Neural cell (in vitro differentiated cells): ENCODE data around the gene DEK. TPM values are rescaled to one million over a fixed set of nuclear protein-coding genes. Genes with fewer than 3 reads are reported as not detected.

Experiments used
- H2AFZ ChIP-seq: fragments of 200-600, 300-800 bp; sonication (generic), shearing (Covaris generic); 2 replicates; pipeline ENCODE4 v1.6.0; 2014; ENCODE audit warnings: low read depth, mild to moderate bottlenecking, antibody characterized with exemption, low read length, moderate library complexity
- H3F3A ChIP-seq: fragments of 200-600 bp; shearing (Covaris generic); 2 replicates; pipeline ENCODE4 v1.6.1; 2016; ENCODE audit warnings: mild to moderate bottlenecking, moderate library complexity, mixed read lengths, antibody characterized with exemption, low read length; ENCODE audit not compliant: insufficient read depth, poor library complexity, severe bottlenecking
- H3K27ac ChIP-seq: fragments of 200-600, 300-800 bp; sonication (generic), shearing (Covaris generic); 2 replicates; pipeline ENCODE4 v1.5.1; 2014; ENCODE audit warnings: mild to moderate bottlenecking, low read length, moderate library complexity
- H3K27me3 ChIP-seq: fragments of 300-800, 200-600 bp; sonication (generic), shearing (Covaris generic); 2 replicates; pipeline ENCODE4 v1.6.0; 2014; ENCODE audit warnings: mild to moderate bottlenecking, low read depth, low read length, moderate library complexity; ENCODE audit not compliant: insufficient read depth
- H3K36me3 ChIP-seq: fragments of 300-800, 200-600 bp; sonication (generic), shearing (Covaris generic); 2 replicates; pipeline ENCODE4 v1.5.1; 2014; ENCODE audit warnings: mild to moderate bottlenecking, antibody characterized with exemption, low read length, moderate library complexity; ENCODE audit not compliant: insufficient read depth
- H3K4me2 ChIP-seq: fragments of 300-800, 200-600 bp; sonication (generic), shearing (Covaris generic); 2 replicates; pipeline ENCODE4 v1.6.0; 2014; ENCODE audit warnings: mild to moderate bottlenecking, low read length
- H3K4me3 ChIP-seq: fragments of 300-800, 200-600 bp; sonication (generic), shearing (Covaris generic); 2 replicates; pipeline ENCODE4 v1.5.1; 2014; ENCODE audit warnings: mild to moderate bottlenecking, low read length, moderate library complexity
- H3K79me2 ChIP-seq: fragments of 200-600 bp; shearing (Covaris generic); replicated peaks from 2 replicates; pipeline ENCODE4 v1.6.0; 2014; ENCODE audit warnings: mild to moderate bottlenecking, low read length, moderate library complexity; ENCODE audit not compliant: insufficient read depth
- H3K9ac ChIP-seq: fragments of 300-800, 200-600 bp; sonication (generic), shearing (Covaris generic); 2 replicates; pipeline ENCODE4 v1.6.1; 2016; ENCODE audit warnings: mild to moderate bottlenecking, low read length, mixed read lengths
- H3K9me2 ChIP-seq: fragments of 200-600 bp; shearing (Covaris generic); 2 replicates; pipeline ENCODE4 v1.6.1; 2016; ENCODE audit warnings: mild to moderate bottlenecking, low read length, mixed read lengths; ENCODE audit not compliant: insufficient read depth
- H3K9me3 ChIP-seq: fragments of 200-600, 300-800 bp; sonication (generic), shearing (Covaris generic); 2 replicates; pipeline ENCODE4 v1.6.1; 2016; ENCODE audit warnings: mild to moderate bottlenecking, mixed run types, low read length, moderate library complexity, mixed read lengths
- H4K20me1 ChIP-seq: fragments of 200-600 bp; shearing (Covaris generic); 2 replicates; pipeline ENCODE4 v1.6.1; 2016; ENCODE audit warnings: mild to moderate bottlenecking, mixed run types; ENCODE audit not compliant: insufficient read depth
- EP300 ChIP-seq: fragments of 450-650 bp; conservative IDR thresholded peaks from 2 replicates; pipeline ENCODE4 v1.6.1; 2014; ENCODE audit warnings: antibody characterized with exemption, mild to moderate bottlenecking, moderate library complexity; ENCODE audit not compliant: poor library complexity, severe bottlenecking
- EZH2 ChIP-seq: fragments of 200-600, 300-800 bp; shearing (Covaris generic), sonication (generic); IDR thresholded peaks from 2 replicates; pipeline ENCODE4 v1.6.1; 2014; ENCODE audit warnings: antibody characterized with exemption, low read length, borderline replicate concordance, mild to moderate bottlenecking; ENCODE audit not compliant: insufficient read depth, poor library complexity, severe bottlenecking
- MXI1 ChIP-seq: fragments of 450-650 bp; conservative IDR thresholded peaks from 2 replicates; pipeline ENCODE4 v1.6.1; 2014; ENCODE audit warnings: antibody characterized with exemption, mild to moderate bottlenecking; ENCODE audit not compliant: poor library complexity, severe bottlenecking
- POLR2AphosphoS5 ChIP-seq: IDR thresholded peaks from 2 replicates; pipeline ENCODE4 v1.6.1; 2012
- RAD21 ChIP-seq: fragments of 450-650 bp; conservative IDR thresholded peaks from 2 replicates; pipeline ENCODE4 v1.6.1; 2014; ENCODE audit warnings: antibody characterized with exemption, mild to moderate bottlenecking, moderate library complexity
- REST ChIP-seq: IDR thresholded peaks from 2 replicates; pipeline ENCODE4 v1.6.1; 2012; ENCODE audit warnings: borderline replicate concordance
- SMC3 ChIP-seq: fragments of 450-650 bp; conservative IDR thresholded peaks from 2 replicates; pipeline ENCODE4 v1.6.1; 2014; ENCODE audit warnings: antibody characterized with exemption, mild to moderate bottlenecking, moderate library complexity; ENCODE audit not compliant: poor library complexity
- TAF1 ChIP-seq: IDR thresholded peaks from 2 replicates; pipeline ENCODE4 v1.6.1; 2012; ENCODE audit warnings: low read depth
- polyA plus RNA-seq: library from polyadenylated mRNA; depleted of rRNA; stranded (reverse); fragments of >200 nt; gene quantifications from 2 replicates; pipeline ENCODE4 v1.2.3, GENCODE V29; 2014
- TF ChIP-seq, protein P1 (sequence below): fragments of 450-650 bp; IDR thresholded peaks from 2 replicates; pipeline ENCODE4 v1.5.1; 2014; ENCODE audit warnings: antibody characterized with exemption, mild to moderate bottlenecking, moderate library complexity; ENCODE audit not compliant: poor library complexity, severe bottlenecking

DEK gene
- polyA plus RNA-seq, 1 donor from 2014 or later, result 94.3 TPM

GRCh38 chr6:18207438-18207837 is 56.9 kb downstream of the DEK start:
- Histone ChIP-seq H3K36me3 (peaks cover 5% of the 10 kb centered on the region), H3K9me2 (no peaks in the 10 kb centered on the region), H3K4me3 (no peak overlapping the region), H4K20me1 (no peaks in the 10 kb centered on the region), H3K9ac (no peak overlapping the region), H3K27ac (no peak overlapping the region), H3K9me3 (no peaks in the 10 kb centered on the region), H2AFZ (no peak overlapping the region), H3K27me3 (no peaks in the 10 kb centered on the region), H3F3A (no peaks in the 10 kb centered on the region), H3K4me2 (no peak overlapping the region), H3K79me2 (no peaks in the 10 kb centered on the region)
- TF ChIP-seq EZH2, result no peak

GRCh38 chr6:18206591-18206990 is 57.7 kb downstream of the DEK start:
- Histone ChIP-seq H3K27ac (no peak overlapping the region), H2AFZ (no peak overlapping the region), H3K4me2 (no peak overlapping the region), H4K20me1 (no peaks in the 10 kb centered on the region), H3K4me3 (no peak overlapping the region), H3K9me2 (no peaks in the 10 kb centered on the region), H3K9me3 (no peaks in the 10 kb centered on the region), H3K36me3 (peaks cover 5% of the 10 kb centered on the region), H3K79me2 (no peaks in the 10 kb centered on the region), H3F3A (no peaks in the 10 kb centered on the region), H3K27me3 (no peaks in the 10 kb centered on the region), H3K9ac (no peak overlapping the region)
- TF ChIP-seq, protein P1, sequence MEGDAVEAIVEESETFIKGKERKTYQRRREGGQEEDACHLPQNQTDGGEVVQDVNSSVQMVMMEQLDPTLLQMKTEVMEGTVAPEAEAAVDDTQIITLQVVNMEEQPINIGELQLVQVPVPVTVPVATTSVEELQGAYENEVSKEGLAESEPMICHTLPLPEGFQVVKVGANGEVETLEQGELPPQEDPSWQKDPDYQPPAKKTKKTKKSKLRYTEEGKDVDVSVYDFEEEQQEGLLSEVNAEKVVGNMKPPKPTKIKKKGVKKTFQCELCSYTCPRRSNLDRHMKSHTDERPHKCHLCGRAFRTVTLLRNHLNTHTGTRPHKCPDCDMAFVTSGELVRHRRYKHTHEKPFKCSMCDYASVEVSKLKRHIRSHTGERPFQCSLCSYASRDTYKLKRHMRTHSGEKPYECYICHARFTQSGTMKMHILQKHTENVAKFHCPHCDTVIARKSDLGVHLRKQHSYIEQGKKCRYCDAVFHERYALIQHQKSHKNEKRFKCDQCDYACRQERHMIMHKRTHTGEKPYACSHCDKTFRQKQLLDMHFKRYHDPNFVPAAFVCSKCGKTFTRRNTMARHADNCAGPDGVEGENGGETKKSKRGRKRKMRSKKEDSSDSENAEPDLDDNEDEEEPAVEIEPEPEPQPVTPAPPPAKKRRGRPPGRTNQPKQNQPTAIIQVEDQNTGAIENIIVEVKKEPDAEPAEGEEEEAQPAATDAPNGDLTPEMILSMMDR, result no peak
- TF ChIP-seq RAD21 (no peak), MXI1 (no peak), SMC3 (no peak), EZH2 (no peak), POLR2AphosphoS5 (no peak), EP300 (no peak), TAF1 (no peak)

- TF ChIP-seq EP300 (no peak), EZH2 (no peak)
- H3K79me2 ChIP-seq, result no peaks in the 10 kb centered on the region
- no peaks in the 10 kb centered on the region for H3F3A ChIP-seq
- no peak overlapping the region for H2AFZ ChIP-seq
- H3K36me3 ChIP-seq, result peaks cover 5% of the 10 kb centered on the region
- no peaks in the 10 kb centered on the region for H3K9me3 ChIP-seq
- no peaks in the 10 kb centered on the region for H3K9me2 ChIP-seq
- no peaks in the 10 kb centered on the region for H4K20me1 ChIP-seq
- H3K4me2 ChIP-seq, result no peak overlapping the region
- no peak overlapping the region for H3K27ac ChIP-seq
- no peak overlapping the region for H3K4me3 ChIP-seq
- no peak overlapping the region for H3K9ac ChIP-seq
- H3K27me3 ChIP-seq, result no peaks in the 10 kb centered on the region
These were observed 59.6 kb downstream of the DEK start for GRCh38 chr6:18204691-18205090.

GRCh38 chr6:18203786-18204185 is 60.5 kb downstream of the DEK start:
- Histone ChIP-seq H3F3A (no peaks in the 10 kb centered on the region), H3K9ac (no peak overlapping the region), H3K4me3 (no peak overlapping the region), H3K9me3 (no peaks in the 10 kb centered on the region), H3K79me2 (no peaks in the 10 kb centered on the region), H2AFZ (no peak overlapping the region), H3K27me3 (no peaks in the 10 kb centered on the region), H3K36me3 (peaks cover 5% of the 10 kb centered on the region), H3K4me2 (no peak overlapping the region), H4K20me1 (no peaks in the 10 kb centered on the region), H3K27ac (no peak overlapping the region), H3K9me2 (no peaks in the 10 kb centered on the region)
- TF ChIP-seq EP300 (no peak), POLR2AphosphoS5 (no peak), EZH2 (no peak), SMC3 (no peak), RAD21 (no peak), REST (no peak), TAF1 (no peak), MXI1 (no peak)
- TF ChIP-seq, protein P1, result no peak
